GM21515 (cell line): ENCODE measurements around the gene ZNF420.
A peak's percentile ranks its signal among the peaks of the same experiment; 100 is the strongest.
"Not testable (repeated sequence)": the region's sequence is repeated elsewhere in the genome, so short reads cannot be mapped to it uniquely, and the experiment has no call there.

Experiments
- ATAC-seq: cut with Tn5 transposase; IDR thresholded peaks from one replicate; pipeline ENCODE4 v1.9.1; 2021; ENCODE audit not compliant: unreplicated experiment

ZNF420 gene

GRCh38 chr19:37077934-37078716, at the start of gene ZNF420:
ZNF420 (plus strand) TSS chr19:37078433; CDS start chr19:37089119, 10,686 bp downstream.
- ATAC-seq, result peak; percentile 91

- no peak for ATAC-seq
These were observed 33.1 kb upstream of the ZNF420 start for GRCh38 chr19:37045140-37045539.

GRCh38 chr19:37055330-37055729, 22.9 kb upstream of the ZNF420 start:
- no peak for ATAC-seq

- no peak for ATAC-seq
These were observed 21.5 kb upstream of the ZNF420 start for GRCh38 chr19:37056776-37057175.

GRCh38 chr19:37059142-37059541, 19.1 kb upstream of the ZNF420 start:
- ATAC-seq, result no peak

GRCh38 chr19:37064886-37065285, 13.3 kb upstream of the ZNF420 start:
- ATAC-seq, result not testable (repeated sequence)

GRCh38 chr19:37074111-37074510, 4.1 kb upstream of the ZNF420 start:
- ATAC-seq, result no peak

GRCh38 chr19:37074819-37075362, 3.3 kb upstream of the ZNF420 start:
- no peak for ATAC-seq

- ATAC-seq, result not testable (repeated sequence)
These were observed 1.7 kb upstream of the ZNF420 start for GRCh38 chr19:37076524-37076923.

- no peak for ATAC-seq
These were observed 716 bp upstream of the ZNF420 start for GRCh38 chr19:37077501-37077933.

GRCh38 chr19:37078717-37079032, 442 bp downstream of the ZNF420 start:
- no peak for ATAC-seq

- no peak for ATAC-seq
These were observed 1.0 kb downstream of the ZNF420 start for GRCh38 chr19:37079238-37079637.

- ATAC-seq, result no peak
These were observed 4.1 kb downstream of the ZNF420 start for GRCh38 chr19:37082307-37082706.

GRCh38 chr19:37087110-37087509, 8.9 kb downstream of the ZNF420 start:
- no peak for ATAC-seq

- ATAC-seq, result no peak
These were observed 17.6 kb downstream of the ZNF420 start for GRCh38 chr19:37095859-37096258.

- no peak for ATAC-seq
These were observed 20.3 kb downstream of the ZNF420 start for GRCh38 chr19:37098570-37098969.

GRCh38 chr19:37104135-37104534, 25.9 kb downstream of the ZNF420 start:
- not testable (repeated sequence) for ATAC-seq

- not testable (repeated sequence) for ATAC-seq
These were observed 33.5 kb downstream of the ZNF420 start for GRCh38 chr19:37111753-37112152.

GRCh38 chr19:37114001-37114400, 35.8 kb downstream of the ZNF420 start:
- ATAC-seq, result no peak

- not testable (repeated sequence) for ATAC-seq
These were observed 43.9 kb downstream of the ZNF420 start for GRCh38 chr19:37122093-37122492.

- ATAC-seq, result no peak
These were observed 50.0 kb downstream of the ZNF420 start for GRCh38 chr19:37127999-37128820.

GRCh38 chr19:37128821-37129177, 50.6 kb downstream of the ZNF420 start:
- no peak for ATAC-seq
